ENCODE results near the gene BANF2. TPM values are rescaled to one million over a fixed set of nuclear protein-coding genes. Genes with fewer than 3 reads are reported as not detected.

Gene BANF2
- total and polyA plus RNA-seq, 9 donors, result not detected

DNA sequence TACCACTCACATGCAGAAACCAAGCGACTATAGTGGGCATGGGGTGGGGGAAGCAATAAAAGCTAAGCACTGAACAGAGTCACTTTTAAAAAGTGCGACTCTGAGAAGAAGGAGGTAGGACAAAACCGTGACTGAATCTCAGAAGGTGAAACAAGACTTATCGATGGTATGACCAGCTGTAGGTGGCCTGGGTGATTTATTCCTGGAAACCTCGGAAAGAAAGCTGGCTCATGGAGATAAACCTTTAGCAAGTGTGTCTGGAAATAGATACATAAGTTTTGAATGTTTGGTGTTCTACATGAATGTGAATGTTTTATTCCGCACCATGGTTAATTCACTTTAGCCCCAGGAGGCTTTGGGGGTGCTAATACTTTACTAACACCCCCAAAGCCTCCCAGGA, 43.9 kb downstream of the BANF2 start:
- Histone ChIP-seq H3K36me3 (no peaks in the 10 kb centered on the region), H3K27me3 (no peaks in the 10 kb centered on the region), H3K4me1 (ENCODE audit: insufficient read depth) (no peaks in the 10 kb centered on the region), H3K4me3 (no peak overlapping the region), H3K27ac (no peak overlapping the region), H3K9me3 (no peaks in the 10 kb centered on the region)
- DNase-seq, result no peak
- intact Hi-C loops (cut with DNase I), result no loop called here
- TF ChIP-seq, protein P1, sequence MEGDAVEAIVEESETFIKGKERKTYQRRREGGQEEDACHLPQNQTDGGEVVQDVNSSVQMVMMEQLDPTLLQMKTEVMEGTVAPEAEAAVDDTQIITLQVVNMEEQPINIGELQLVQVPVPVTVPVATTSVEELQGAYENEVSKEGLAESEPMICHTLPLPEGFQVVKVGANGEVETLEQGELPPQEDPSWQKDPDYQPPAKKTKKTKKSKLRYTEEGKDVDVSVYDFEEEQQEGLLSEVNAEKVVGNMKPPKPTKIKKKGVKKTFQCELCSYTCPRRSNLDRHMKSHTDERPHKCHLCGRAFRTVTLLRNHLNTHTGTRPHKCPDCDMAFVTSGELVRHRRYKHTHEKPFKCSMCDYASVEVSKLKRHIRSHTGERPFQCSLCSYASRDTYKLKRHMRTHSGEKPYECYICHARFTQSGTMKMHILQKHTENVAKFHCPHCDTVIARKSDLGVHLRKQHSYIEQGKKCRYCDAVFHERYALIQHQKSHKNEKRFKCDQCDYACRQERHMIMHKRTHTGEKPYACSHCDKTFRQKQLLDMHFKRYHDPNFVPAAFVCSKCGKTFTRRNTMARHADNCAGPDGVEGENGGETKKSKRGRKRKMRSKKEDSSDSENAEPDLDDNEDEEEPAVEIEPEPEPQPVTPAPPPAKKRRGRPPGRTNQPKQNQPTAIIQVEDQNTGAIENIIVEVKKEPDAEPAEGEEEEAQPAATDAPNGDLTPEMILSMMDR (IDR thresholded peaks at IDR 0.05), result no peak
- WGBS, 3 donors, result 86 to 92% (median 89%) methylated on average over 6 of the region's 6 CpGs

DNA sequence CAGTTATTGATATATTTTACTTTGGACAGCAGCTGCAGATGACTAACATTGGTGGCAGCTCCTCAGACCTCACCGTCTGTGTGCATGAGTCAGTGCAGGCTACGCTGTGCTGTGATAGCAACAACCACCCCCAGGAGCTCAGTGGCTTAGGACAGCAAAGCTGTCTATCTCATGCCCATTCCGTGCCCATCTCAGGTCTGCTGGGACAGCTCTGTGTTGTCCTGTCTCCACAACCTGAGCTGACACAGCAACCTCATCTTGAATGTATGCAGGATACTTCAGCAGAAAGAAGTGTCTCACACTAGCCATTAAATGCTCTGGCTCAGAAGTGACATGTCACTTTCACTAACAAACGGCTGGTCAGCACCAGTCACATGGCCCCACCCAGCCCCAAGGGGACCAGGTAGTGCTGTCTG, 47.7 kb downstream of the BANF2 start:
- H3K4me1 ChIP-seq (ENCODE audit: insufficient read depth), result no peaks in the 10 kb centered on the region
- H3K27ac ChIP-seq, result no peak overlapping the region
- H3K9me3 ChIP-seq, result no peaks in the 10 kb centered on the region
- H3K4me3 ChIP-seq, result no peak overlapping the region
- intact Hi-C loops (cut with DNase I), result no loop called here
- no peaks in the 10 kb centered on the region for H3K27me3 ChIP-seq
- TF ChIP-seq, protein P1 (IDR thresholded peaks at IDR 0.05), result no peak
- TF ChIP-seq EP300 (IDR thresholded peaks at IDR 0.05), result no peak
- no peak for TF ChIP-seq POLR2A (IDR thresholded peaks at IDR 0.05)
- peak in 1 of 5 donors; percentile 25 for DNase-seq
- no peaks in the 10 kb centered on the region for H3K36me3 ChIP-seq
- 35 to 36% (median 36%) methylated on average over 4 of the region's 4 CpGs for WGBS, 3 donors

DNA sequence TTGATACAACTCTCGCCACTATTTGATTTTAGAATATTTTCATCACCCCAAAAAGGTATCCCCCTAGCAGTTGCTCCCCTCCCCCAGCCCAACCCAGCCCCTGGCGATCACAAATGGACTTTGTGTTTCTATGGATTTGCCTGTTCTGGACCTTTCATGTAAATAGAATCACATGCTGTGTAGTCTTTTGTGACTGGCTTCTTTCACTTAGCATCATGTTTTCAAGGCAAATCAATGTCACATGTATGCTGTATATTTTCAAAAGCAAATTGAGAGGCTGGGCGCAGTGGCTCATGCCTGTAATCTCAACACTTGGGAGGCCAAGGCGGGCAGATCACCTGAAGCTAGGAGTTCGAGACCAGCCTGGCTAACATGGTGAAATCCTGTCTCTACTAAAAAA, 48.5 kb downstream of the BANF2 start:
- intact Hi-C loops (cut with DNase I), result no loop called here
- Histone ChIP-seq H3K27me3 (no peaks in the 10 kb centered on the region), H3K27ac (no peak overlapping the region), H3K4me3 (no peak overlapping the region), H3K9me3 (no peaks in the 10 kb centered on the region), H3K36me3 (no peaks in the 10 kb centered on the region), H3K4me1 (ENCODE audit: insufficient read depth) (no peaks in the 10 kb centered on the region)
- 94 to 96% (median 96%) methylated on average over 5 of the region's 5 CpGs for WGBS, 3 donors
- TF ChIP-seq, protein P1 (IDR thresholded peaks at IDR 0.05), result no peak
- no peak for DNase-seq

DNA sequence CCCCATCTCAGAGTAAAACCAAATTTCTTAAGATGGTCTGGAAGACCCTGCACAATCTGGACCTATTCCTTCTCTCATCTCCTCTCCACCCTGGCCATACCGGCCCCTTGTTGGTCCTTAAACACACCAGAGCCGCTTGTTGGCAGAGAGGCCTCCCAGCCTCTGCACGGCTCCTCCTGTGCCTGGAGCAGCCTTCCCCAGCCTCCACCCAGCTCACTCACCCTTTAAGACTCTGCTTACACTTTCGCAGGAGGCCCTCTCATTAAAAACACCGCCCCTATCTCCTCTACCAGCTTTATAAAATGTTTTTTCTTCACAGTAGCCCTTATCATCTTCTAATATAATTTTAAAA, 49.8 kb downstream of the BANF2 start:
- Histone ChIP-seq H3K9me3 (no peaks in the 10 kb centered on the region), H3K36me3 (no peaks in the 10 kb centered on the region), H3K4me1 (ENCODE audit: insufficient read depth) (no peaks in the 10 kb centered on the region), H3K4me3 (no peak overlapping the region), H3K27me3 (no peaks in the 10 kb centered on the region), H3K27ac (no peak overlapping the region)
- intact Hi-C loops (cut with DNase I), result no loop called here
- TF ChIP-seq EP300 (IDR thresholded peaks at IDR 0.05) (no peak), POLR2A (IDR thresholded peaks at IDR 0.05) (no peak)
- TF ChIP-seq, protein P1 (IDR thresholded peaks at IDR 0.05), result no peak
- 44 to 77% (median 70%) methylated on average over 5 of the region's 5 CpGs for WGBS, 3 donors
- no peak for DNase-seq

Data from ovary (tissue), 9 donors.